NCI-H446 (cell line): ENCODE results near the gene XPO6.

Source experiments
- DNase-seq, 2 experiments: peaks; one replicate each; lab custom pipeline; 2025; lab: John Stamatoyannopoulos, UW

The XPO6 gene

DNA sequence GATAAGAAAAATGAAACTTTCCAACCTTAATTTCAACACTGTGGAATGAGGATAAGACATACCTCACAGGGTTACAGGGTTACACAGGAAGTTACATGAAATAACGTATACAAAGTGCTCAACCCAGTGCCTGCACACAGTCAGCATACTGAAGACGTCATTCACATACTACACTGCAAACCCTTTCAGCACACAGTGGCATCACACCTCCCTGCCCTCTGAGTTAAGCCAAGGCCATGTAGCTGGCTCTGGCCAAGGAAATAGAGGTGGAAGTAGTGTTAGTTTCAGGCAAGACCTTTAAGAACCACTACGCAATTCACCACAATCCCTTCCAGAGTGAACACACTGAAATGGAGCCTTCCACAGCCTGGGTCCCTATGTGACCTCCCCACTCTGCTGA is 101.7 kb downstream of the XPO6 start:
- no peak for DNase-seq

DNA sequence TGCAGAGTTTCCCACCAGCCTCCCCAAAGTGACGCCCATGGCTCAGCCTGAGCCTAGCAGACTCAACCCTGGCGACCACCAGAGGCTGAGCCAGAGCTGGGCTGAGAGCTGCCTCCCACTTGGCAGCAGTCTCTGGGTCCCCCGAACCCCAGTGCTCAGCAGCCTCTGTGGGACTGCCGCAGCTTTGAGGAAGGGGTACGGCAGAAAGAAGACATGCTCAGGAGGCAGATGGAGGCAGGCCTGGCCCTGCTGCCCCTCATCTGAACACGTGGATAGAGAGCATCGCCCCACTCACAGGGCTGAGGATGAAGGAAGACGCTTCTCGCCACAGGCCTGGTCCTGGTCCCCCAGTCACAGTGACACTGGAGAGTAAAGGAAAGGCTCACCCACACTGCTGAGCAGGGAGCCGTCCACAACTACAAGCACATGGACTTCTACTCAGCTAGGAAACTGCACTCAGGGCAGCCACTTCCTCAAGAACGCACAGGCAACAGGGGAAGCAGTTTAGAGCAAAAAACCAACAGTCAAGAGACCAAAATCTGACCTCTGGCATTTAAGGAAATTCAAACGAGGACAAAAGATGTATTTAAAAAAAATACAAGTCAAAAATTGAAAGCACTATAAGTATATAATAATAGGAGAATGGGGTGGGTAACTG is 103.0 kb downstream of the XPO6 start:
- DNase-seq = no peak

DNA sequence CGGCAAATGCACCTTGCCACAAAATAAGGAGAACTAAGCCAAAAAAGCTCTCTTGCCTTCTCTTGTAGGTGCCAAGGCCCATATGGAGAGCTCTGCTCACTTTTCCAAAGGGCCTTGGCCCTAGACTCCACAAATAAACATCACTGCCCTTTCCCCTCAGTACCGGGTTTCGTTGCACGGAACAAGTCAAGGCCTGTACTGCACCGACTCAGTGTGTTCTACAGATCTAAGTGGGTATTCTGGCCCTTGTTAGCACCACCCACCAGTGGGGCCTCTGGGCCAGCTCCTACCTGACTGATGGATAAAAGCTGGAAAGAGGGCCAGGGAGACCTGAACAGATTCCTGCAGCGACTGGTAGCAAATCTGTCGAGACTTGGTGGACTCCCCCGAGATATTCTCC is 104.5 kb downstream of the XPO6 start:
- DNase-seq = no peak

DNA sequence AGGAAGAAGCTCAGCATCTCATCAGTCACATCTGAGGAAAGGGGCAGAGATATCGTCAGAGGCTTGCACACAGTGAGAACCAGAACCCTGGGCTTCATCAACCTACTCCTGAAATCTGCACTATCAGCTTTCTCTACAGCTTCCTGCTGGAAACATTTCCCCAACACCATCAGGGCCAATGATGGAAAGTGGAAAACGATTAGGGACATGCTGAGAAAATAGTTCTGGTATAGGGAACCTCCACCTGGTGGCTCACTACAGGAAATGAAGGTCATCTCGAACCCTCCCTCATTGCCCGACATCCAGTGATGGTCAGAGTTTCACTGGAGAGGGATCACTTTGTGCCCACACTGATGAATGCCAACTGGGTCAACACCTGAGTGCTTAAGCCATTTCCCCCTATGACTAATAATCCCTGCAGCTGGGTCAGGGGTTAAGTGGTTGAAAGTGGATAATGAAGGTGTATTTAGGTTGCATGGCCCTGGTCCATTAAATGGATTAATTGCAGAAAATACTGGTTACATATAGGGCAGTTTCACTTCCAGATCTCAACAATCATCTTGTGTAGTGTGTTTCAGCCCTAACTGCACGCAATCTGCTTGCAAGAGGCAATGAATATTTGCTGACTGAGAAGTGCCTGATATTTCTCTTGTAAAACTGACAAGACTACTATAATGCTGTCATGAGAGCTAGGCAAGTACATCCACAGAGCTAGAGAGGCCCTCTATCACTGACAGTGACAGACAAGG is 105.1 kb downstream of the XPO6 start:
- no peak for DNase-seq

DNA sequence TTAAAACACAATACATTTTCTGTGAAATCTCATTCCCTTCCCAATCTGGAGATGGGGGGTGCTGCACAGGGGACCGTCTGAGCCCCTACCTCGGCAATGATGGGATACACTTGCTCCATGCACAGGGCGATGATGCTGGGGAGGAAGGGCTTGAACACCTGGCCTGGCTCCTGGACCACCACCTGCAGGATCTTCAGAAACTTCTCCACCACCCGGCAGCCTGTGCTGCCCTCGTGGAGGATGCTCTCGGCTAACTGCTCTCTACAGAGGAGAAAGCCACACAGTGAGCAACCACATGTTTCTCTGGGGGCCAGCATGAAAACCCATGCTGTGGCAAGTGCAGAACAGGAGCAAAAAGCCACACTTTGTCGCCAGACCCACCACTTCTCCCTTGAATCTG is 105.8 kb downstream of the XPO6 start:
- no peak for DNase-seq

DNA sequence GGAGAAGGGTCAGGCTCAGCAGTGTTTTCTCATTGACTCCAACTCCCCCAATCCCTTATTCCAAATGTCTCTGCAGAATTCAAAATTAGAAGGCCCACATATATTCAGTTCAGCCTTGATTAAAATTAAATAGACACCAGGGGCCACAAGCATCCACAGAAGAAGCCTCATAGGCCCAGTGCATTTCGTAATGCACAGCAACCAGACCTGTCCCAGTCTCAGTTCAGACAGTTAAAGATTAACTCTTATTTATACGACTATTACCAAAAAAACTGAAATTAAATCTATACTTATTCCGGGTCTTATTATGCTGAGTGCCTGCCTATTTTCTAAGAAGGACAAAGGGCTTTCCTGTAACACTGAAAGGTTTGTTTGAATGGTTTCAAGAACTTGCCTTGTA is 106.5 kb downstream of the XPO6 start:
- no peak for DNase-seq

DNA sequence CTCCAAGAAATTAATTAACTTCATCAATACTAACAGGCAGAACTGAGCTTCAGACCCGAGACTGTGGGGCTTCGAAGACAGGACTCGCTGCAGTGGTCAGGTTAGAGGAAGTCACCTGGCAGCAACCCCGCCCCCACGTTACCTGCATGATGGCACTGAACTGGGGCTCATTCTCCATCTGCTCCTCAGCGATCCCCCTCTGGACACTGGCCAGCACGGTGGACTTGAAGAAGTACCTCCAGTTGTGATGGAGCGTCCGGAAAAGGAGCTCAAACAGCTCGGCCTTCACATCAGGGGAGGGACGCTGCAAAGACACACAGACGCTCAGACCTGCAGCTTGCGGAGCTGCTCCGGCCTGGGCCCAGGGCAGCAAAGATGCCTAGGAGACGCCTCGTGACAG is 107.4 kb downstream of the XPO6 start:
- no peak for DNase-seq

DNA sequence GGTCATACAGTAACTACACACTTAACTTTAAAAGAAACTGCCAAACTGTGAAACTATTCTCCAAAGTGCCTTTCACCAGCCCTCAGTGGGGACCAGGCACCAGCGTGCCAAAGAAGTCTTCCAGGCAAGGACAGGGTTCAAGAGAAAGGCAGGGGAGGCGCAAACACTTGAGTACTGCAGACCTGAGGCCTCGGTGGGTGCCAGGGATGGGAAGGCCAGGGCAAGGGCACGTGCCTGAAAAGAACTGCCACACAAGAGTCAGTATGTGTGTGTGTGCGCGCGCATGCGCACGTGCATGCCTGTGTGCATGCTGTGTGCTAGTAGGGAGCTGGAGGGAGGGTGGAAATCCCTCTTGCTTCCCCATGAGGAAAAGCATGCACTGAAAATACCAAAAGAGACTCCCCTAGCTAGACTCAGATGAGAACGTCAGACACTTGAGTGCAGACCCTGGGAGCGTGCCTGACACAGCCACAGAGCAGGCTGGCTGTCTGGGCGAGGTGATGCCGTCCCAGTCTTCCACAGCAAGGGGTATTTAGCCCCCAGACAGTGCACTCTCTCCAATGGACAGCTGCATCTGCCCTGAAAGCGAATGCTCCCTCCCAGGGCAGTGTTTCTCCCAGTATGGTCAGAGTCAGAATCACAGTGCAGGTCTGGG is 108.1 kb downstream of the XPO6 start:
- no peak for DNase-seq

DNA sequence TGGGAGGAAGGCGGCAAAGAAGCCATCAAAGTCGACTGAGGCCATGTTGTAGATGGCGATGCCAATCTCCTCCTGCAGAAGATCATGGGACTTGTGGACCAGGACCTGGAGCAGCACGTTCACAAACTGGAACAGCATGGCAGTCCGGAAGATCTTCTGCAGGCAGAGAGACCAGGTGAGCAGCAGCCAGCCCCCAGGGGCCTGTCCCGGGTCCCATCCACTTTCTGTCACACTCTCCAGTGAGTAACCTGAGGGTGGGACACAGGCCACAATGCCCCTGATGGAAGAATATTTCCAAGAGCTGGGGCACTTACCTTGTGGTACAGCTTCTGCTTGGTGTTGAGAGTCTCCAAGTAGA is 110.3 kb downstream of the XPO6 start:
- DNase-seq = no peak

DNA sequence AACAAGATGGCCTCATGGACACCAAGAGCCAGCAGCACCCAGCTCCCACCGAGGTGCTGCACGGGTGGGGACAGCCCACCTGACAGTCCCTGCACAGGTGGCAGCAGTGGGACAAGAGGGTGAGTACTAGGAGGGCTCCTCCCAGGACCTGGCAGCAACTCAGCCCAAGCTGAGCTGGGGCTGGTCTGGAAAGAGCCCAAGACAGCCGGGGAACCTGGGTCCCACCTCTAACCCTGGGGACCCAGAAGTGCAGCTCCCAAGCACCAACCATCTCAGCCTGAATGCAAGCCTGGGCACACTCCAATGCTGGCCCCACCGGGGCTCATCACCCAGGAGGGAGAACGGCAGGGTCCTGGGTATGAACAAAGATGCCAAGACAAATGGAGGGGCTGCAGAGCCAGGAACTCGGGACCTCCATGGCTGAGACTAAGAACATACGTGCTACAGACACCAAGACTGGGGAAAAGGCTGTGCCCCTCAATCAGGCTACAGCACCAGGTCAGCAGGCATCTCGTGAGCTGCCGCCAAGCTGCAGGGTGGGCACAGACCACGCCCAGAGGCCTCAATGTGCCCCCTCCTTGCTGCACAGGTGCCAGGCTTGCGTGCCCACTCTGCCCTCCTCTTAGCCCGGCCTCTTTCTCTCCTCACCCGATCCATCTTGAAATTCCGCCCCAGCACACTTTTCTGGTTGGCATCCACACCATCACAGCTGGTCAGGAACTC is 110.8 kb downstream of the XPO6 start:
- DNase-seq = no peak

DNA sequence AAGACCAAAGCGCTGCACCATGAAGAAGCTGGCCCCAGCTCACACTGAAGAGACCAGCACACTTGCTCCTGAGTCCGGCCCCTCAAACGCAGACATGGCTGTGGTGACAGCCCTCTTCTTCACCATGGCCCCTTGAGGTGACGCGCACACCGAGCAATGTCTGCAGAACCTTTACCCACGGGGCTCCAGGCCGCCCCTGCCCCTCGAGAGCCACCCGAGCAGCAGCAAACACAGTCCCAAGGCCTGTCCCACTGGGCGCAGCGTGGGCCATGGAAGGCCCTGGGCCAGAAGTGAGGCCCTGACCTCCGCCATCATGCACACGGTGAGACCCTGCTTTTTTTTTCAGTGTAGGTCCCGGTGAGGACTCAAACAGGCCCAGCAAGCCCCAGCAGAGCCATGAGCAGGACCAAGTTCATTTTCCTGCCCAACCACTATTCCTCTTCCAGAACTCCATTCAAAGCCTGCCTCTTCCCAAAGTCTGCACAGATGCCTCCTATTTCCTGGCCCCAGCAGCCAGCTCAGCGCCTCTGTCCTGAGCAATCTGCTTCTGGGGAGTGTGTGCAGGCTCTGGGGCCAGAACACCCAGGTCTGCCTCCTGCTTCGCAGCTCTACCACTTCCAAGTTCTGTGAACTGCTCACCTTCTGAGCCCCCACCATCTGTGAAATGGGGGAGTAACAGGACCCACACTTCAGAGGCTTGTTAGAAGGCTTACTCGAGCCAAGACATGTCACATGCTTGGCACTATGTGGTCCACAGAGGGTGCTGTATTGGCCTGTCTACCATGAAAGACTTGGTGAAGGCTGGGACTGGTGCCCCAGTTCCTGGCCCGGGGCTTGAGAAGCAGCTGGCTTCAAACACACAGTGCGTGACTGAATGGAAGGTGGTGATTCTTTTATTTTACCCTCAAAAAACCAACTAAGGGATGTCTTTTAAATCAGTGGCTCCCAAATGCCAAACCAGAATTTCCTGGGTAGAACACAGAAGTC is 112.5 kb downstream of the XPO6 start:
- peak in 1 of 2 experiments; percentile 72 for DNase-seq

DNA sequence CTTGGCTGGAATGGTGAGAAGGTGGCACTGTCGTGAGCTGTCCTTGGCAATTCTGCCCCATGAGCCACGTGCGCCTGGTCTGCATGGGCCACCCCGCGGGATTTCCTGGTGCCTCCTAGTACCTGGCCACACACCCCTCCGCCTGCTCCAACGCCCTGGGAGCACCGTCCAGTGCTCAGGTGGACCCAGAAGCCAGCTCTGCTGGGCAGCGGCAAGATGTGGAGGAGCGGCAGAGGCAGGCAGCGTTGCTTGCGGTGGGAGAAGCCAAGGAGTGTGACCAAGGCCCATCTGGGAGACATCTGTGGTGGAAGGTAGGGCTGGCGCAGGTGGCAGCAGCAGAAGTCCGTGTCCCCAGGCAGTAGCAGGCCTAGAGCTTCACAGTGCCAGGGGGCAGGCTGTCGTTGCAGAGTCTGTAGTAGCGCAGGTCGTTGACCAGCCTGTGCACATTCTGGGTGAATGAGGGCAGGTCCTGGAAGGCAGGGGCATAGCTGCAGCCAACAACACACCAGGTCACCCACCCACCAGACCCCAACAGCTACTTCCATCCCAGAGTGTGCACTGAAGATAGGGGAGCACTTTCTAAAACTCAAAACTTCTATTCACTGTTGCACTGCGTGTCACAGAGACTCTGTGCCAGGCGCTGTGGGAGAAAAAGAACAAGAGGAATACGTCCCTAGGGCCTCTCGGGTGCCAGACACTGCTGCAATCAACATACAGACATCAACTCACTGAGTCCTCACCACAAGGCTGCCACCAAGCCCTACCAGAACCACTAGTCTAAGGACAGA is 113.4 kb downstream of the XPO6 start:
- no peak for DNase-seq

DNA sequence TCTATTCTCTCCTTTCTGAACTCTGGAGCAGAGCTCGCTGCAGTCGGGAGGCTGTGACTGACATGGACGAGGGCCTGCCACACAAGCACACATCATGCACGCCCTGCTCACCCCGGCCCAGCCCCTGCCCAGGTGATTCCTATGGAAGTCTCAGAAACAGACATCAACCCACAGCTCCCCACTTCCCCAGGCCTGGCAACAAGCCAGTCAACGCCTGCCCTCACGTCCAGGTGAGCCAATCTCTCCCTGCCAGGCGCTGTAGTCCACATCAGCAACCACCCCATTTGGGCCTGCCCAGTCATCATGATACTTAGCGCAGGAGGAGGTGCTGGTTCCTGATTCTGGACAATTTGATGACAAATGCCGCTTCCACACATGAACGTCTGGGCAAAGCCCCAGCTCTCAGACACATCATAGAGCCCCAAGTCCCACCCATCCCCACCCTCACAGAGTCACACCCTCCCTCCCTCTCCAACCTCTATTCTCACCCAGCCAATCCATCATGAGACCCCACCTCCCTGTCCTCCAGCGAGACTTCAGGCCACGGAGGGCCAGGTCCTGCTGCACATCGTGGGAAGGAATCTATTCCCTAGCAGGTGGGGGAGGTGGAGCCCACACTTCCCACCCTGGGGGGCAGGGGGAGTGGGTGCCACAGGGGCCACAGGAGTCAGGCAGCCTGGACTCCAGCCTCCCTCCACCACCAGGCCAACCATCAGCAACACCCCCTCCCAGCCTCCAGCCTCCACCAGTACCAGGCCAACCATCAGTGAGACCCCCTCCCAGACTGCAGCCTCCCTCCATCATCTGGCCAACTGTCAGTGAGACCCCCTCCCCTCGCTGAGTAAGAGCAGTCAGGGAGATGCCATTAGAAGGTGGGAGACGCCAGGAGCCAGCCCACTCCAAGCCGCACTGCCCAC is 114.5 kb downstream of the XPO6 start:
- DNase-seq = no peak

DNA sequence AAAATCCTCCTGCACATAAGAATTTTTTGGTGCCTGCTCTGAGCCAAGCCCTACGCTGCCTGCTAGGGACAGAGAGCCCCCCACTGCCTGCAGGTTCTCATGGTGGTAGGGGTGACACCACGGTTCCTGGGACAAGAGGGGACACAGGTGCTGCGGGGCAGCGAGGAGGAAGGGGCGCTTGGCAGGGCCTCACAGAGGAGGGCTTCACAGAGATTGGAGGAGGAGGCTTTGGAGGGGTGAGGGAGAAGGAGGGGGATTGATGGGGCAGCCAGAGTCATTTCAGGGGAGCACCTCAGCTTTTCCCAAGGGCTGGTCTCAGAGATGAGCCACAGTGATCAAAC is 118.4 kb downstream of the XPO6 start:
- no peak for DNase-seq

DNA sequence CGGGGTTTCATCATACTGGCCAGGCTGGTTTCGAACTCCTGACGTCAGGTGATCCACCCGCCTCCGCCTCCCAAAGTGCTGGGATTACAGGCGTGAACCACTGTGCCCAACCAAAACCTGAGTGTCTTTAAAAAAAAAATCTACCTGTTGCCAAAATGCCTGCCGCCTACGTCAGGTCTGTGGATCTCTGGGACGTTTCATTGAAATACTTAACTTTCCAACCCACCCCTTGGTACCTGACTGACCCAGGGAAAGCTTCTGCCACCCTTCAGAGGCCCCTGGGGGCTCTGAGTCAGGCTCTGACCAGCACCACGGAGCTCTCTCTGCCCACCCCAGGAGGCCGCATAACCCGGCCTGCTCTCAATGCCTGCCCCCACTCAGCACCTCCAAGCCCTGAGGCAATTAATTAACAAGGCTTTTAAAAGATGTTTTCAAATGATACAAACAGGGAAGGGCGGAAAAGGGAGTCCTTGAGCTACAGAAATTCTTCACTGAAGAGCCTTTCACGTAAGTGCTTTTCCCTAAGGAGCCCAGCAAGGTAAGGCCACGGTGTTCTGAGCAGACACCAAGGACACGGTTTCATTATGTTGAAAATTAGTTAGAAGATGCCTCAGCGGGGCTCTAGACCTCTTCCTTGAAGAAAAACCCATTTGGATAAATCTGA is 118.9 kb downstream of the XPO6 start:
- DNase-seq = no peak

DNA sequence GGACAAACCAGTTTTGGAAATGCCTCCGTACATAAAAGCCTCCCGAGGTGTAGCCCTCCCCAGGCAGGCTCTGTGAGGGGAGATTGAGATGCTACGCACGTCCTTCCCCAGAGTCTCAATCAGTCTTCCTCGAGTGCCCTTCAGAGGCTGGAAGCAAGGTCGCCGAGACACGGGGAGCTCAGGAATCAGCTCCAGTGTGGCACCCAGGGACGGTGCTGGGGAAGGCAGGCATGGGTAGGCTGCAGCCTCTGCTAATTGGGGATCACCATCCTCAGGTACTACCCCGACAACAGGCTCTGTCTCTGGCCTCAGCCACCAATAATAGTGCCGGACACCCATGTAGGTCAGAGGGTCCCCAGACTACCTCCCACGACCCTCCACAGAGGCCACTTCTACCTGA is 120.1 kb downstream of the XPO6 start:
- no peak for DNase-seq

DNA sequence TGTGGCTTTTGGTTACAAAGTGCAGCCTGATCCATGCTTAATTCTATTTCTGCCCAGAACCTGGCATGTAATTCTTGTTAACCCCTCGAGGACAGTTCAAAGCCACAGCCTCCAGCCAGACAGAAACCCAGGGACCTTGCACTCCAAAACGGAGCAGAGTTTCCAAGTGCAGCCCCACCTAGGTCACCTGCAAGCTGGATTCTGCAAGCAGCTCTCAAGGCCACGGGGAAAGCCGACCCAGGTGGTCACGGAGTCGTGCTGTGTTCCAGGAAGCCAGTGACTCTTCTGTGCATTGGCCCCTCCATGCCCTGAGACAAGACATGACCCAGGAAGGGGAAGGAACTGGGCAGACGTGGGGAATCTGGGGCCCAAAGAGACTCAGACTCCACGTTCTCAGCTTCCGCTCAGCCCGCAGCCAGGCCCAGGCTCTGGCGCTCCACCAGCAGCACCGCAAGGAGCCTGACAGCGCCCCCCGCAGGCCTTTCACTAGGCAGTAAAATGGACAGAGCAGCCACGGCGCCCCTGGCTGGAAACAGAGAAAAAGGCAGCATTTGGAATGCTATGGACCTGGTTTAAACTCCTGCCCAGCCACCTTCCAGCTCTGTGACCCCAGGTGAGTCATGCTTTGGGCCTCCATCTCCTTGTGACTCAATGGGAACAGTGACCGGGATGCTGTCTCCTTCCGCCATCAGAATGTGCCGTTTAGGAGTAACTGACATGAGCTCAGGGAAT is 121.0 kb downstream of the XPO6 start:
- DNase-seq = no peak

DNA sequence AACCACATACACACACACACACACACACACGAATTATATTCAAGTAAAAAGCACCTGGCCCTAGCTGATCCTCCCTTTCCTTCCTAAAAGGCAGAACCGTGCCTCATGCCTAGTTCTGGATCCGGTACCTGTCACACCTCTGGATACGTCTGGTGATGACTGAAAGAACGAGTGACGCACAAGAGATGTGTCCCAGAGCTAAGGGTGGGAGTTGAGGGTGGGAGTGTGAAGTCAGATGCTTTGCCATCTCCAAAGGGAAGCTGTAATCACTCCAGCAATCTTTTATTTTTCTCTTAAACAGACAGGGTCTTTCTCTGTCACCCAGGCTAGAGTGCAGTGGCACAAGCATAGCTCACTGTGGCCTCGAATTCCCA is 121.8 kb downstream of the XPO6 start:
- no peak for DNase-seq
